Uterine smooth muscle cell (primary cell): ENCODE results near the gene ZRSR2. TPM values are rescaled to one million over a fixed set of nuclear protein-coding genes. Genes with fewer than 3 reads are reported as not detected.

Experiments
- total RNA-seq: library from RNA; depleted of rRNA; stranded (reverse); fragments of >200 nt; gene quantifications from 2 replicates; pipeline ENCODE4 v1.2.3, GENCODE V29; 2014

The ZRSR2 gene, protein sequence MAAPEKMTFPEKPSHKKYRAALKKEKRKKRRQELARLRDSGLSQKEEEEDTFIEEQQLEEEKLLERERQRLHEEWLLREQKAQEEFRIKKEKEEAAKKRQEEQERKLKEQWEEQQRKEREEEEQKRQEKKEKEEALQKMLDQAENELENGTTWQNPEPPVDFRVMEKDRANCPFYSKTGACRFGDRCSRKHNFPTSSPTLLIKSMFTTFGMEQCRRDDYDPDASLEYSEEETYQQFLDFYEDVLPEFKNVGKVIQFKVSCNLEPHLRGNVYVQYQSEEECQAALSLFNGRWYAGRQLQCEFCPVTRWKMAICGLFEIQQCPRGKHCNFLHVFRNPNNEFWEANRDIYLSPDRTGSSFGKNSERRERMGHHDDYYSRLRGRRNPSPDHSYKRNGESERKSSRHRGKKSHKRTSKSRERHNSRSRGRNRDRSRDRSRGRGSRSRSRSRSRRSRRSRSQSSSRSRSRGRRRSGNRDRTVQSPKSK
- total RNA-seq = 6.1 and 9.0 TPM in 2 replicates

DNA sequence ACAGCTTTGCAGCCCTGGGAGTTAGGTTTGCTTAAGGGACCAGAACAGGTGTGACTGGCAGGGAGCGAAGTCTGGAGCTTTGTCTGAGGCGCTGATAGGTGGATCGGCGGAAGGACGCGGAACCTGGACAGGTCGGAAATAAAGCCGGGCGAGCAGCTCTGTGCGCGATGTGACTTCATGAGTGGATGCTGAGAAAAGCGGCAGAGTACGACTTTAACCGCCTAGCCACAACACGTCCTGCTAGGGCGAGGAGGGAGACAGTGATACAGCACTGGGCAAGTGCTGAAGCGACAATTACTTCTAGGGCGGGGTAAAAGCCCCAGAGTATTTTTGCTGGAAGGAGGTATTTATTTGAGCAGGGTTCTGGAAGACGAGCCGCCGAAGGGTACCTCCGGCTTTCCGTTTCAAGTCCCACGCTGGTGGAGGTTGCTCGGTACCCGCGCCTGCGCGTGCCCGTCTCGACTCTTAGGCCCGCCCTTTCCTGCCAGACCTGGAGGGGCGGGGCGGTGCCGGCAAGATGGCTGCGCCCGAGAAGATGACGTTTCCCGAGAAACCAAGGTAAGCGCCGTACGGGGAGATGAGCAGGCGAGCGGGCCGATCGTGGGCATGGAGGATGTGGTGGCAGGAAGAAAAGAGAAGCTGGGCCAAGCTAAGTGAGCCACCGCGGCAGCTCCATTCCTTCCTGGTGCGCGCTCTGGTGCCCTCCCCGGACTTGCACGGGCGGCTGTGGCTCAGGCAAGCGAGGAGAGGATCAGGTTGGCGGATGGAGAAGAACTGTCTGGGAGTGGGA is at the start of gene ZRSR2:
Gene ZRSR2, plus strand, starts transcription at position 506 of the 790 bp plus-strand sequence. Its CDS starts 12 bp downstream, at position 518.

DNA sequence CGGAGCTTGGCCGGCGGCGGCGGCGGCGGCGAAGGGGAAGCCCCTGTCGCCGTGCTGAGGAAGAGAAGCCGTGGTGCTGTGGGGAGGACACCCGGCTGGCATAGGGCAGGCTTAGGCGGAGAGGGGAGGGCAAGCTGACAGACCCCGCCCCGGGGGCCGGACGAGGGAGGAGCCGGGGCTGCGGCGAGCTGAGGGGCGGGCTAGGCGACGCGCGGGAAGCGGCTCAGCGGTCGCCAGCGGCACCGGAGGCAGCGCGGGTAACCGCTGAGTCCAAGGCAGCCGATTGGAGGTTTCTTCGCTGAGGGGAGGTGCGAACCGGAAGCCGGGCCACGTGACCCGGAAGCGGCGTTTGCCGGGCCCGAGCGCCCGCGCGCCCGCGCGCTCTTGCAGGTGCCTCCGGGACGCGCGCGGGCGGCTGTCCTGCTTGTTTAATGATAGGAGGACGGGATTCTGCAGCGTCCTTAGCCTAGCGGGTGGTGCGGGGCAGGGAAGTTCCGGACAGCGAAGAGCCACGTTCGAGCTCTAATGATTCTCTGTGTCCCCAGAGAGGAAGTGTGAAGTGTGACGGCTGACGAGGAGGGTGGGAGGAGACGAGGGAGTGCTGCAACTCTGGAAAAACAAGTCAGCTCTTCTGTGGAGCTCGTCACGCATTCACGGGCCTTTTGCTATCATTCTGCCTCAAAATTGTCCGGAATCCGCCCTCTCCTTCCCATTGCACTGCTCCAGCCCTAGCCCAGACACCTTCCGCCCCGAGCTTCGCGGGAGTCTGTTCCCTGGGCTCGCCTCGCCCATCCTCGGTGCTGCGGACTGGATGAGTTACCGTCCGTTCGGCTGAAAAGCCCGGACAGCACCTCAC is 64.7 kb downstream of the ZRSR2 start, which contains the start of gene AP1S2:
Gene AP1S2, minus strand, starts transcription at position 102 of the 856 bp plus-strand sequence. CDS start 2,289 bp downstream, outside the sequence.

Other genes with a start within 250 kb of the ZRSR2 start
- not detected in 2 replicates for gene ACE2, start 189.5 kb upstream of the ZRSR2 start, total RNA-seq
- gene CLTRN, start 125.7 kb upstream of the ZRSR2 start, total RNA-seq = 0.12 TPM in 1 of 2 replicates, not detected in the other
- gene CA5B, start 52.2 kb upstream of the ZRSR2 start, total RNA-seq = 9.7 and 9.8 TPM in 2 replicates
- gene AP1S2, start 64.3 kb downstream of the ZRSR2 start, total RNA-seq = 85.2 and 126 TPM in 2 replicates